ENCODE results near the gene ACBD6.
A peak's percentile ranks its signal among the peaks of the same experiment; 100 is the strongest.

Gene ACBD6

GRCh38 chr1:180515857-180516388, 13.5 kb upstream of the ACBD6 start:
- no peaks in the 10 kb centered on the region for H3K9me3 ChIP-seq (ENCODE audit: control extremely low read depth in 1 of 5, control insufficient read depth in 4 of 5, insufficient read depth in 2 of 5, low read depth in 1 of 5, low read length in 4 of 5)
- H3K27me3 ChIP-seq (replicated peaks in 2 of 5; ENCODE audit: control insufficient read depth in 4 of 5, insufficient read depth in 5 of 5, low read length in 4 of 5): no peaks in the 10 kb centered on the region
- peak; percentile 60 to 80 (median 73) for DNase-seq
- no peak overlapping the region for H3K27ac ChIP-seq (ENCODE audit: insufficient read depth in 1 of 2, low read depth in 1 of 2, low read length in 2 of 2, poor library complexity in 1 of 2, severe bottlenecking in 2 of 2)
- 12% methylated on average over 4 of the region's 8 CpGs for WGBS (ENCODE audit: insufficient coverage)
- CTCF ChIA-PET: interaction anchor here (0.6 to 4.5 kb wide), 19 partner anchors 10 to 366 kb away, joined by 3 to 70 read pairs (median 3); partner anchors contain the start of genes ACBD6 and XPR1
- H3K4me1 ChIP-seq (ENCODE audit: control extremely low read depth in 1 of 4, control insufficient read depth in 4 of 4, insufficient read depth in 4 of 4, low read length in 3 of 4): peaks cover 0 to 4% (median 2%) of the 10 kb centered on the region in 4 experiments
- no peak overlapping the region for H3K4me3 ChIP-seq (ENCODE audit: control insufficient read depth in 1 of 7, extremely low read depth in 1 of 7, insufficient read depth in 4 of 7, low read depth in 2 of 7, low read length in 6 of 7)
- H3K36me3 ChIP-seq (ENCODE audit: control insufficient read depth in 4 of 4, insufficient read depth in 4 of 4, low read length in 3 of 4): no peaks in the 10 kb centered on the region
- POLR2A ChIA-PET: interaction anchor here (1.1 kb wide), 1 partner anchor 20 kb away, joined by 5 read pairs; no protein-coding TSS in a partner anchor

GRCh38 chr1:180515364-180515763, 13.0 kb upstream of the ACBD6 start:
- Histone ChIP-seq H3K4me3 (ENCODE audit: control insufficient read depth in 1 of 7, extremely low read depth in 1 of 7, insufficient read depth in 4 of 7, low read depth in 2 of 7, low read length in 6 of 7) (no peak overlapping the region), H3K36me3 (ENCODE audit: control insufficient read depth in 4 of 4, insufficient read depth in 4 of 4, low read length in 3 of 4) (no peaks in the 10 kb centered on the region), H3K27me3 (replicated peaks in 2 of 5; ENCODE audit: control insufficient read depth in 4 of 5, insufficient read depth in 5 of 5, low read length in 4 of 5) (no peaks in the 10 kb centered on the region), H3K4me1 (ENCODE audit: control extremely low read depth in 1 of 4, control insufficient read depth in 4 of 4, insufficient read depth in 4 of 4, low read length in 3 of 4) (peaks cover 0 to 4% (median 2%) of the 10 kb centered on the region in 4 experiments), H3K27ac (ENCODE audit: insufficient read depth in 1 of 2, low read depth in 1 of 2, low read length in 2 of 2, poor library complexity in 1 of 2, severe bottlenecking in 2 of 2) (no peak overlapping the region), H3K9me3 (ENCODE audit: control extremely low read depth in 1 of 5, control insufficient read depth in 4 of 5, insufficient read depth in 2 of 5, low read depth in 1 of 5, low read length in 4 of 5) (no peaks in the 10 kb centered on the region)
- WGBS (ENCODE audit: insufficient coverage): 100% methylated on average over 2 of the region's 3 CpGs
- no peak for DNase-seq
- CTCF ChIA-PET: interaction anchor here (0.7 to 4.5 kb wide), 16 partner anchors 10 to 357 kb away, joined by 3 to 70 read pairs (median 3); partner anchors contain the start of genes ACBD6 and XPR1
- POLR2A ChIA-PET: no interaction called here

GRCh38 chr1:180513531-180513930, 11.2 kb upstream of the ACBD6 start:
- H3K4me3 ChIP-seq (ENCODE audit: control insufficient read depth in 1 of 7, extremely low read depth in 1 of 7, insufficient read depth in 4 of 7, low read depth in 2 of 7, low read length in 6 of 7): no peak overlapping the region
- ChIA-PET CTCF (interaction anchor here (1.3 to 4.5 kb wide), 3 partner anchors 10 to 628 kb away, joined by 5 to 70 read pairs (median 11); partner anchors contain the start of gene ACBD6), POLR2A (no interaction called here)
- H3K4me1 ChIP-seq (ENCODE audit: control extremely low read depth in 1 of 4, control insufficient read depth in 4 of 4, insufficient read depth in 4 of 4, low read length in 3 of 4): no peaks in the 10 kb centered on the region
- DNase-seq: no peak
- WGBS (ENCODE audit: insufficient coverage): 82% methylated on average over 5 of the region's 6 CpGs
- no peaks in the 10 kb centered on the region for H3K27me3 ChIP-seq (replicated peaks in 2 of 5; ENCODE audit: control insufficient read depth in 4 of 5, insufficient read depth in 5 of 5, low read length in 4 of 5)
- no peak overlapping the region for H3K27ac ChIP-seq (ENCODE audit: insufficient read depth in 1 of 2, low read depth in 1 of 2, low read length in 2 of 2, poor library complexity in 1 of 2, severe bottlenecking in 2 of 2)
- no peaks in the 10 kb centered on the region for H3K9me3 ChIP-seq (ENCODE audit: control extremely low read depth in 1 of 5, control insufficient read depth in 4 of 5, insufficient read depth in 2 of 5, low read depth in 1 of 5, low read length in 4 of 5)
- H3K36me3 ChIP-seq (ENCODE audit: control insufficient read depth in 4 of 4, insufficient read depth in 4 of 4, low read length in 3 of 4): no peaks in the 10 kb centered on the region

- Histone ChIP-seq H3K4me1 (ENCODE audit: control extremely low read depth in 1 of 4, control insufficient read depth in 4 of 4, insufficient read depth in 4 of 4, low read length in 3 of 4) (no peaks in the 10 kb centered on the region), H3K4me3 (ENCODE audit: control insufficient read depth in 1 of 7, extremely low read depth in 1 of 7, insufficient read depth in 4 of 7, low read depth in 2 of 7, low read length in 6 of 7) (no peak overlapping the region), H3K27ac (ENCODE audit: insufficient read depth in 1 of 2, low read depth in 1 of 2, low read length in 2 of 2, poor library complexity in 1 of 2, severe bottlenecking in 2 of 2) (no peak overlapping the region), H3K36me3 (ENCODE audit: control insufficient read depth in 4 of 4, insufficient read depth in 4 of 4, low read length in 3 of 4) (no peaks in the 10 kb centered on the region), H3K27me3 (replicated peaks in 2 of 5; ENCODE audit: control insufficient read depth in 4 of 5, insufficient read depth in 5 of 5, low read length in 4 of 5) (no peaks in the 10 kb centered on the region), H3K9me3 (ENCODE audit: control extremely low read depth in 1 of 5, control insufficient read depth in 4 of 5, insufficient read depth in 2 of 5, low read depth in 1 of 5, low read length in 4 of 5) (no peaks in the 10 kb centered on the region)
- DNase-seq: no peak
- ChIA-PET CTCF (interaction anchor here (1.1 kb wide), 1 partner anchor 28 kb away, joined by 3 read pairs; no protein-coding TSS in a partner anchor), POLR2A (no interaction called here)
- WGBS (ENCODE audit: insufficient coverage): no CpG with 5 or more reads among the region's 2 CpGs
These were observed 8.5 kb upstream of the ACBD6 start for GRCh38 chr1:180510882-180511281.

DNA sequence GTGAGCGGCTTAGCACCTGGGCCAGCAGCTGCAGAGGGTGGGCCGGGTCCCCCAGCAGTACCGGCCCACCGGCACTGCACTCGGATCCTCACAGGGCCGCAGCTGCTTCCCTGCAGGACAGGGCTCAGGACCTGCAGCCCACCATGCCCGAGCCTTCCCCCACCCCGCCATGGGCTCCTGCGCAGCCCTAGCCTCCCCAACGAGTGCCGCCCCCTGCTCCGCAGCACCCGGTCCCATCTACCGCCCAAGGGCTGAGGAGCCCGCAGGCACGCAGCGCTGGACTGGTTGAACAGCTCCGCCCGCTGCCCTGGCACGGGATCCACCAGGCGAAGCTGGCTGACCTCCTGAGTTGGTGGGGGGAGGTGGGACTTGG, 6.3 kb upstream of the ACBD6 start:
- peaks cover 0 to 2% (median under 1%) of the 10 kb centered on the region in 4 experiments for H3K4me1 ChIP-seq (ENCODE audit: control extremely low read depth in 1 of 4, control insufficient read depth in 4 of 4, insufficient read depth in 4 of 4, low read length in 3 of 4)
- no peaks in the 10 kb centered on the region for H3K27me3 ChIP-seq (replicated peaks in 2 of 5; ENCODE audit: control insufficient read depth in 4 of 5, insufficient read depth in 5 of 5, low read length in 4 of 5)
- H3K4me3 ChIP-seq (ENCODE audit: control insufficient read depth in 1 of 7, extremely low read depth in 1 of 7, insufficient read depth in 4 of 7, low read depth in 2 of 7, low read length in 6 of 7): no peak overlapping the region
- CTCF ChIA-PET: no interaction called here
- 98% methylated on average over 18 of the region's 21 CpGs for WGBS (ENCODE audit: insufficient coverage)
- no peaks in the 10 kb centered on the region for H3K9me3 ChIP-seq (ENCODE audit: control extremely low read depth in 1 of 5, control insufficient read depth in 4 of 5, insufficient read depth in 2 of 5, low read depth in 1 of 5, low read length in 4 of 5)
- no peak for DNase-seq
- no peaks in the 10 kb centered on the region for H3K36me3 ChIP-seq (ENCODE audit: control insufficient read depth in 4 of 4, insufficient read depth in 4 of 4, low read length in 3 of 4)
- no peak overlapping the region for H3K27ac ChIP-seq (ENCODE audit: insufficient read depth in 1 of 2, low read depth in 1 of 2, low read length in 2 of 2, poor library complexity in 1 of 2, severe bottlenecking in 2 of 2)
- POLR2A ChIA-PET: no interaction called here

GRCh38 chr1:180507795-180508724, 5.7 kb upstream of the ACBD6 start:
- WGBS (ENCODE audit: insufficient coverage): 95% methylated on average over 14 of the region's 15 CpGs
- no peak overlapping the region for H3K4me3 ChIP-seq (ENCODE audit: control insufficient read depth in 1 of 7, extremely low read depth in 1 of 7, insufficient read depth in 4 of 7, low read depth in 2 of 7, low read length in 6 of 7)
- H3K9me3 ChIP-seq (ENCODE audit: control extremely low read depth in 1 of 5, control insufficient read depth in 4 of 5, insufficient read depth in 2 of 5, low read depth in 1 of 5, low read length in 4 of 5): no peaks in the 10 kb centered on the region
- H3K27me3 ChIP-seq (replicated peaks in 2 of 5; ENCODE audit: control insufficient read depth in 4 of 5, insufficient read depth in 5 of 5, low read length in 4 of 5): no peaks in the 10 kb centered on the region
- POLR2A ChIA-PET: no interaction called here
- CTCF ChIA-PET: no interaction called here
- H3K27ac ChIP-seq (ENCODE audit: insufficient read depth in 1 of 2, low read depth in 1 of 2, low read length in 2 of 2, poor library complexity in 1 of 2, severe bottlenecking in 2 of 2): no peak overlapping the region
- DNase-seq: peak; percentile 42 to 74 (median 55)
- peaks cover 3 to 7% (median 6%) of the 10 kb centered on the region in 4 experiments for H3K4me1 ChIP-seq (ENCODE audit: control extremely low read depth in 1 of 4, control insufficient read depth in 4 of 4, insufficient read depth in 4 of 4, low read length in 3 of 4)
- no peaks in the 10 kb centered on the region for H3K36me3 ChIP-seq (ENCODE audit: control insufficient read depth in 4 of 4, insufficient read depth in 4 of 4, low read length in 3 of 4)

Measured in common myeloid progenitor, CD34-positive (primary cell).